Osteocyte (in vitro differentiated cells): ENCODE results near the gene CCDC182. TPM values are rescaled to one million over a fixed set of nuclear protein-coding genes. Genes with fewer than 3 reads are reported as not detected.

ENCODE experiments used
- DNase-seq: peaks from one replicate; pipeline ENCODE4 v3.0.0; 2021; ENCODE audit warnings: mixed read lengths; ENCODE audit not compliant: unreplicated experiment; ENCODE audit errors: extremely low spot score
- H3K27ac Mint-ChIP-seq: one replicate; pipeline ENCODE4 v1.8.0; 2021; ENCODE audit warnings: mild to moderate bottlenecking, mixed read lengths; ENCODE audit not compliant: unreplicated experiment
- H3K27me3 Mint-ChIP-seq: one replicate; pipeline ENCODE4 v1.8.0; 2021; ENCODE audit warnings: mixed read lengths; ENCODE audit not compliant: unreplicated experiment
- H3K36me3 Mint-ChIP-seq: one replicate; pipeline ENCODE4 v1.8.0; 2021; ENCODE audit warnings: mixed read lengths; ENCODE audit not compliant: unreplicated experiment
- H3K4me1 Mint-ChIP-seq: one replicate; pipeline ENCODE4 v1.8.0; 2021; ENCODE audit warnings: mixed read lengths; ENCODE audit not compliant: unreplicated experiment
- H3K4me3 Mint-ChIP-seq: one replicate; pipeline ENCODE4 v1.8.0; 2021; ENCODE audit warnings: mild to moderate bottlenecking, moderate library complexity, mixed read lengths; ENCODE audit not compliant: unreplicated experiment
- H3K9me3 Mint-ChIP-seq: one replicate; pipeline ENCODE4 v1.8.0; 2021; ENCODE audit warnings: mixed read lengths; ENCODE audit not compliant: unreplicated experiment
- total RNA-seq: library from RNA; stranded (reverse); gene quantifications from 2 replicates; pipeline ENCODE4 v1.2.1, GENCODE V29; 2021
- TF ChIP-seq, protein P1 (sequence below): fragments of 200-600 bp; sonication (generic); IDR thresholded peaks from 2 replicates; pipeline ENCODE4 v1.5.0; 2021; ENCODE audit warnings: antibody characterized with exemption, mild to moderate bottlenecking, moderate library complexity

The CCDC182 gene
- total RNA-seq, 1 donor from 2014 or later = not detected

DNA sequence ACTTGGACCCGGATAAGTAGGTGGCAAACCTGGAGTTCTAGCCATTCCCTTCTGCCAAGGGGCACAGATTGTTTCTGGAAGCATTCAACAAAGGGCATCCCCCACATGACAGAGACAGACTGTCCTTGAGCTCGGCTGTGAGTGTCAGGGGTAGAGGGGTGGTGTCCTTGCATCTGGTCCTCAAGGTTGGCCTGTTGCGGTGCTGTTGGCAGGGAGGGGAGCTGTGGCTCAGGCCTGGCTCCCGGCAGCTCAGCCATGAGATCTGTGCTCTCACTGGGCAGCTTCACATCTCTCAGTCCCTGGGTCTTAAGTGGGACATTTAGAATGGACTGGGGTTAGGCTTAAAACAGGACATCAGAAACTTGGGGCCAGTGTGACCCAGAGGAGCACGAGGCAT, 20.4 kb downstream of the CCDC182 start:
- no peak for DNase-seq
- TF ChIP-seq, protein P1, sequence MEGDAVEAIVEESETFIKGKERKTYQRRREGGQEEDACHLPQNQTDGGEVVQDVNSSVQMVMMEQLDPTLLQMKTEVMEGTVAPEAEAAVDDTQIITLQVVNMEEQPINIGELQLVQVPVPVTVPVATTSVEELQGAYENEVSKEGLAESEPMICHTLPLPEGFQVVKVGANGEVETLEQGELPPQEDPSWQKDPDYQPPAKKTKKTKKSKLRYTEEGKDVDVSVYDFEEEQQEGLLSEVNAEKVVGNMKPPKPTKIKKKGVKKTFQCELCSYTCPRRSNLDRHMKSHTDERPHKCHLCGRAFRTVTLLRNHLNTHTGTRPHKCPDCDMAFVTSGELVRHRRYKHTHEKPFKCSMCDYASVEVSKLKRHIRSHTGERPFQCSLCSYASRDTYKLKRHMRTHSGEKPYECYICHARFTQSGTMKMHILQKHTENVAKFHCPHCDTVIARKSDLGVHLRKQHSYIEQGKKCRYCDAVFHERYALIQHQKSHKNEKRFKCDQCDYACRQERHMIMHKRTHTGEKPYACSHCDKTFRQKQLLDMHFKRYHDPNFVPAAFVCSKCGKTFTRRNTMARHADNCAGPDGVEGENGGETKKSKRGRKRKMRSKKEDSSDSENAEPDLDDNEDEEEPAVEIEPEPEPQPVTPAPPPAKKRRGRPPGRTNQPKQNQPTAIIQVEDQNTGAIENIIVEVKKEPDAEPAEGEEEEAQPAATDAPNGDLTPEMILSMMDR = no peak
- Mint-ChIP-seq H3K9me3 (no peaks in the 10 kb centered on the region), H3K27ac (no peak overlapping the region), H3K4me1 (peaks cover 6% of the 10 kb centered on the region), H3K4me3 (no peak overlapping the region), H3K27me3 (peaks cover 13% of the 10 kb centered on the region), H3K36me3 (no peaks in the 10 kb centered on the region)

DNA sequence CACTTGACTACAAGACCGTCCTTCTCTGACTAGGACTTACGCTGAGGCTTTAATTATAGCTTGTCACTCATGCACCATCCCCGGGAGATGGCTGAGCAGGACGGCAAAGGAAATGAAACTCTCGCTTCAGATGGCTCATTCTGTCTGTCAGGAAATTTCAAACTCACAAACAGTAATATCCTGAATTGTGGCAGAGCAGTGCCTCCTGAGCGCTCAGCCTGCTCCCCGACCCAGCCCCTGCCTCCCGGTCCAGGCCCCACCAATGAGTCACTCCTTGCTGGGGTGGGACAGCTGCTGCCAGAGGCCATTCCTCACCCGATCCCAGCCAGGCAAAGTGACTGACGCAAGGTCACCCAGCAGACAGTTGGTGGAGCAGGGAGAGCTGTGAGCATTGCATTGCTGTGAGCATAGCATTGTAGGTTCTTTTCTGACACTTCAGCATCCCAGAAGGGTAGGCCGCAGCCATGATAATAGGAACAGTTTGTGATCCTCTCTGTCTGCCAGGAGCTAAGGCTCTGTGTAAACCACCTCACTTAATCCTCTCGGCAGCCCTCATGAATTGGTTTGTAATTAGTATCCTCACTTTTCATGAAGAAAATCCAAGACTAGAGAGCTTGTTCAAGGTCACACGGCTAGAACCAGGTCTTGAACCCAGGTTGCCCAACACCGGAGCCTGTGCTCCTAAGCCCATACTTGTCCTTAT, 20.9 kb downstream of the CCDC182 start:
- Mint-ChIP-seq H3K36me3 (no peaks in the 10 kb centered on the region), H3K27ac (no peak overlapping the region), H3K4me1 (peaks cover 6% of the 10 kb centered on the region), H3K4me3 (no peak overlapping the region), H3K9me3 (no peaks in the 10 kb centered on the region), H3K27me3 (peaks cover 16% of the 10 kb centered on the region)
- TF ChIP-seq, protein P1 = no peak
- DNase-seq = no peak

GRCh38 chr17:57723427-57724025, 21.6 kb downstream of the CCDC182 start:
- DNase-seq = no peak
- Mint-ChIP-seq H3K4me1 (peaks cover 6% of the 10 kb centered on the region), H3K9me3 (no peaks in the 10 kb centered on the region), H3K27ac (no peak overlapping the region), H3K4me3 (no peak overlapping the region), H3K27me3 (peaks cover 21% of the 10 kb centered on the region), H3K36me3 (no peaks in the 10 kb centered on the region)
- TF ChIP-seq, protein P1 = no peak

GRCh38 chr17:57722704-57723043, 22.4 kb downstream of the CCDC182 start:
- H3K27me3 Mint-ChIP-seq = peaks cover 24% of the 10 kb centered on the region

More at GRCh38 chr17:57722704-57723043, 22.4 kb downstream of the CCDC182 start:
- DNase-seq = no peak
- no peaks in the 10 kb centered on the region for H3K9me3 Mint-ChIP-seq
- peaks cover 6% of the 10 kb centered on the region for H3K4me1 Mint-ChIP-seq
- H3K4me3 Mint-ChIP-seq = no peak overlapping the region
- TF ChIP-seq, protein P1 = no peak
- no peak overlapping the region for H3K27ac Mint-ChIP-seq
- no peaks in the 10 kb centered on the region for H3K36me3 Mint-ChIP-seq
